Activated T-helper 17 cell treated with anti-CD3 and anti-CD28 coated beads, Interleukin-2, amount 50 U/mL, for 72 hours (primary cell): ENCODE results near the gene RAP2A. TPM values are rescaled to one million over a fixed set of nuclear protein-coding genes. Genes with fewer than 3 reads are reported as not detected.

ENCODE experiments used
- ATAC-seq: fragments of 150-1000 bp; cut with Tn5 transposase; replicated peaks from 2 replicates; pipeline ENCODE4 v1.10.0; 2021; ENCODE audit warnings: mild to moderate bottlenecking, moderate library complexity
- H3K27ac Mint-ChIP-seq: one replicate; pipeline ENCODE4 v1.8.0; 2022; ENCODE audit warnings: mixed read lengths
- H3K27me3 Mint-ChIP-seq: one replicate; pipeline ENCODE4 v1.8.0; 2022; ENCODE audit warnings: mixed read lengths
- H3K36me3 Mint-ChIP-seq: one replicate; pipeline ENCODE4 v1.8.0; 2022; ENCODE audit warnings: low read depth, mild to moderate bottlenecking, mixed read lengths
- H3K4me1 Mint-ChIP-seq: one replicate; pipeline ENCODE4 v1.8.0; 2022; ENCODE audit warnings: mixed read lengths
- H3K4me3 Mint-ChIP-seq: one replicate; pipeline ENCODE4 v1.8.0; 2022; ENCODE audit warnings: mild to moderate bottlenecking, mixed read lengths
- H3K9me3 Mint-ChIP-seq: one replicate; pipeline ENCODE4 v1.8.0; 2022; ENCODE audit warnings: mixed read lengths
- total RNA-seq, 2 donors: library from RNA; stranded (reverse); gene quantifications; one replicate each; pipeline ENCODE4 v1.2.3, GENCODE V29; 2022

Gene RAP2A
- total RNA-seq, 2 donors from 2014 or later = 15.5 to 23.6 TPM

DNA sequence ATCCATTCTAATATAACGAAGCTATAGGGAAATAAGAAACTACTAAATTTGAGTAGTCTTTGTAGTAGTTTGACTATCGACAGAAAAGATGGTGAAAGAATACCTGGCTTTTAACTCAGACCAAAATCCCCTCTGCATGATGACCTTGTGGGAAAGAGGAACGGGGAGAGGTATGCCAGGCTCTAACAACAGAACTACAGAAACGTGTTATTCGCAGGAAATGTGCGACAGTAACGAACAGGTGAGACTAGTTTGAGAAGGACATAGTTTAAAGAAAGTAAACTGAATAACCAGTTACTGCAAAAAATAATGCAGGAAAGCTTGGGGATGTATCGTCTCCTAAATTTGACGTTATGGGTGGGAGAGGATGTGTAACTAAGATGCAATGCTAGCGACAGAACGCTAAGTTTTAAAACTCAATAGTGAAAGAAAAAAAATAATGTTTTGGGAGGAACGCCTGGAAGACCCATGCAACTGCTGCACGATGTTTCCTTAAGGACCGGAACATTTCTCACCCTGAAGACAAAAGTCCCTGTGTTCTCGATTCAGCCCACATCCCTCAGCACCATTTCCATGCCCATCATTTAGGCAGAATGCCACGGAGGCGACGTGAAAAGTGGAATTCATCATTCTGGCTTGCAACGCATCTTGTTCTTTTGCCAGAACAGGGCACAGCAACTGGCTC, 1.6 kb upstream of the RAP2A start:
- ATAC-seq = no peak
- peaks cover 11% of the 10 kb centered on the region for H3K36me3 Mint-ChIP-seq
- H3K9me3 Mint-ChIP-seq = no peaks in the 10 kb centered on the region
- H3K27me3 Mint-ChIP-seq = peaks cover 10% of the 10 kb centered on the region
- H3K27ac Mint-ChIP-seq = peak overlapping the region; percentile 100
- peaks cover 18% of the 10 kb centered on the region for H3K4me1 Mint-ChIP-seq
- peak overlapping the region; percentile 93 for H3K4me3 Mint-ChIP-seq

- Mint-ChIP-seq H3K4me1 (peaks cover 18% of the 10 kb centered on the region), H3K4me3 (peak overlapping the region; percentile 93), H3K9me3 (no peaks in the 10 kb centered on the region), H3K27me3 (peaks cover 10% of the 10 kb centered on the region), H3K36me3 (peaks cover 11% of the 10 kb centered on the region), H3K27ac (peak overlapping the region; percentile 100)
- ATAC-seq = peak; percentile 85
Observed at GRCh38 chr13:97432917-97433726, 847 bp upstream of the RAP2A start.

- peak overlapping the region; percentile 92 for H3K4me3 Mint-ChIP-seq
- ATAC-seq = no peak
- no peaks in the 10 kb centered on the region for H3K9me3 Mint-ChIP-seq
- H3K36me3 Mint-ChIP-seq = peaks cover 11% of the 10 kb centered on the region
- peaks cover 4% of the 10 kb centered on the region for H3K27me3 Mint-ChIP-seq
- peak overlapping the region; percentile 88 for H3K27ac Mint-ChIP-seq
- H3K4me1 Mint-ChIP-seq = peaks cover 18% of the 10 kb centered on the region
Observed at GRCh38 chr13:97434397-97435201, 630 bp downstream of the RAP2A start.

- Mint-ChIP-seq H3K36me3 (peaks cover 11% of the 10 kb centered on the region), H3K27ac (peak overlapping the region; percentile 88)
Observed at GRCh38 chr13:97435323-97435722, 1.4 kb downstream of the RAP2A start.

GRCh38 chr13:97435794-97436193, 1.8 kb downstream of the RAP2A start:
- H3K27me3 Mint-ChIP-seq = no peaks in the 10 kb centered on the region
- H3K27ac Mint-ChIP-seq = peak overlapping the region; percentile 74
- H3K36me3 Mint-ChIP-seq = peaks cover 11% of the 10 kb centered on the region
- peak overlapping the region; percentile 92 for H3K4me3 Mint-ChIP-seq
- no peaks in the 10 kb centered on the region for H3K9me3 Mint-ChIP-seq
- H3K4me1 Mint-ChIP-seq = peaks cover 18% of the 10 kb centered on the region
- ATAC-seq = no peak

More at GRCh38 chr13:97435323-97435722, 1.4 kb downstream of the RAP2A start:
- H3K4me1 Mint-ChIP-seq = peaks cover 18% of the 10 kb centered on the region
- H3K9me3 Mint-ChIP-seq = no peaks in the 10 kb centered on the region
- ATAC-seq = no peak
- H3K27me3 Mint-ChIP-seq = no peaks in the 10 kb centered on the region
- H3K4me3 Mint-ChIP-seq = peak overlapping the region; percentile 92

DNA sequence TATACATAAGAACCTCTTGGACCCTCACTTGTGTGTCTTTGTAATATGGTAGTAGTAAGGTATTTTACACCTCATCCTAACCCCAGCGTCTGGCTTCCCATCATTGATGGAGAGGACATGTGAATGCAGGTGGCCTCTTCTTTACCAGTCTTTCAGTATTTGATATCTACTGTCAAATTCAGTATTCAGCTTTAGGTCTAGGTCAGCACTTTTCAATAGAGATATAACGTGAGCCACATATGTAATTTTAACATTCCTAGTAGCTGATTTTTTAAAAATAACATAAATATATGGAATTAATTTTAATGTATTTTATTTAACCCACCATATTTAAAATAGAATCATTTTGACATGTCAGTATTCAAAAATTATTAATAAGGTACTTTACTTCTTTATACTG, 2.9 kb downstream of the RAP2A start:
- ATAC-seq = no peak
- peaks cover 16% of the 10 kb centered on the region for H3K36me3 Mint-ChIP-seq
- H3K27ac Mint-ChIP-seq = no peak overlapping the region
- H3K27me3 Mint-ChIP-seq = no peaks in the 10 kb centered on the region
- H3K4me3 Mint-ChIP-seq = peak overlapping the region; percentile 92
- H3K4me1 Mint-ChIP-seq = peaks cover 18% of the 10 kb centered on the region
- H3K9me3 Mint-ChIP-seq = no peaks in the 10 kb centered on the region

GRCh38 chr13:97437729-97438128, 3.8 kb downstream of the RAP2A start:
- no peak for ATAC-seq
- no peaks in the 10 kb centered on the region for H3K9me3 Mint-ChIP-seq
- H3K4me3 Mint-ChIP-seq = no peak overlapping the region
- peaks cover 18% of the 10 kb centered on the region for H3K4me1 Mint-ChIP-seq
- H3K27ac Mint-ChIP-seq = no peak overlapping the region
- no peaks in the 10 kb centered on the region for H3K27me3 Mint-ChIP-seq
- peaks cover 20% of the 10 kb centered on the region for H3K36me3 Mint-ChIP-seq

DNA sequence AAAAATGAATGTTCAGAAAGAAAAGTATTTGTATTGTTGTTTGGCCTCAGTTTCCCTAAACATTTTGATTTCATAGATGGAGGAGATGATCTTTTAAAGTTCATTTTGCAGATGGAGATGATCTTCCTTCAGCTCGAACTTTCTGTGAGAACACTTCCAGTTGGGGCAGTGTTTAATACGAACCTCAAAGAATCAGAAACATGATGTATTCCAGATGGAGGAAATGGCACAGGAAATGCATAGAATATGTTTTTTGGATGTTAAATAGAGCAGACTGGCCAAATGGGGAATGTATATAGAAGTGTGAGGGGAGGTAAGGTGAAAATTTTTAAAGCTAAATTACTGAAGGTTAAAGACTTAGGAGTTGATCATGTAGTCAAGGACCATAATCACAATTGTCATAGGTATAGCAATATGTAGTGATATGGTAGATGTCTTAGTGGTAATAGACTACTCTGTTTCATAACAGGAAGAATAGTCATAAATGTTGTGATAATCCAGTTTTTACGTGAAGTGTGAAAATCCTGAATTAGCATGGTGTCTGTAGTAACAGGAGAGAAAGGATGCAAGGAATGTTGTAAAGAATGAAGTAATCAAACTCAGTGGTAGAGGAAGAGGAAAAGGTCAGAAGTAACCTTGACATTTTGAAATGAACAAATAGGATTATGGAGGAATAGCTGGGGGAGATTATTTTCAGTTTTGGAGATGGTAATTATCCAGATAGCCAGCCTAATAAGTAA, 5.1 kb downstream of the RAP2A start:
- Mint-ChIP-seq H3K27ac (no peak overlapping the region), H3K4me3 (no peak overlapping the region), H3K36me3 (peaks cover 10% of the 10 kb centered on the region), H3K4me1 (peaks cover 18% of the 10 kb centered on the region), H3K9me3 (no peaks in the 10 kb centered on the region), H3K27me3 (no peaks in the 10 kb centered on the region)
- no peak for ATAC-seq

GRCh38 chr13:97440598-97441170, 6.7 kb downstream of the RAP2A start:
- peaks cover 10% of the 10 kb centered on the region for H3K36me3 Mint-ChIP-seq
- H3K4me3 Mint-ChIP-seq = no peak overlapping the region
- no peaks in the 10 kb centered on the region for H3K27me3 Mint-ChIP-seq
- peaks cover 11% of the 10 kb centered on the region for H3K4me1 Mint-ChIP-seq
- H3K27ac Mint-ChIP-seq = no peak overlapping the region
- no peaks in the 10 kb centered on the region for H3K9me3 Mint-ChIP-seq
- ATAC-seq = no peak

DNA sequence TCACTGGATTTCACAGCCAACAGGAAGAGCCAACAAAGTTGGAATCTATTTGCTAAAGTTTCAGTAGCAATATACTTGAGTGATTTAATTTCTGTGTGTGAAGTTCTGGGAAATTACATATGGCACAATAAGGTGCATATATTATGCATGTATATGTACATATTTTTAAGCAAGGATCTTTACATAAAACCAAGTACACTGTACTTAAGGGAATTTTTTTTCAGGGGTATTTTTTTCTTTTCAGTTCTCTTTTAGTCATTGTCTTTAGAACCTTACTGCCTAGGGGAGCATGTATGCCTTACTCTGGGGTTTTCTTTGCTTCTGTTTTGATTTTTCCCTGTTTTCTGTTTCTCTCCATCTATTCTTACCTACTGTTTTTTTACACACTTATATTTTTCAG, 7.4 kb downstream of the RAP2A start:
- Mint-ChIP-seq H3K4me1 (peaks cover 4% of the 10 kb centered on the region), H3K36me3 (peaks cover 16% of the 10 kb centered on the region), H3K9me3 (no peaks in the 10 kb centered on the region), H3K27me3 (no peaks in the 10 kb centered on the region), H3K4me3 (no peak overlapping the region), H3K27ac (no peak overlapping the region)
- ATAC-seq = no peak

GRCh38 chr13:97445522-97446187, 11.7 kb downstream of the RAP2A start:
- Mint-ChIP-seq H3K4me1 (no peaks in the 10 kb centered on the region), H3K4me3 (no peak overlapping the region), H3K9me3 (no peaks in the 10 kb centered on the region), H3K27me3 (no peaks in the 10 kb centered on the region), H3K36me3 (peaks cover 19% of the 10 kb centered on the region), H3K27ac (no peak overlapping the region)
- ATAC-seq = no peak

DNA sequence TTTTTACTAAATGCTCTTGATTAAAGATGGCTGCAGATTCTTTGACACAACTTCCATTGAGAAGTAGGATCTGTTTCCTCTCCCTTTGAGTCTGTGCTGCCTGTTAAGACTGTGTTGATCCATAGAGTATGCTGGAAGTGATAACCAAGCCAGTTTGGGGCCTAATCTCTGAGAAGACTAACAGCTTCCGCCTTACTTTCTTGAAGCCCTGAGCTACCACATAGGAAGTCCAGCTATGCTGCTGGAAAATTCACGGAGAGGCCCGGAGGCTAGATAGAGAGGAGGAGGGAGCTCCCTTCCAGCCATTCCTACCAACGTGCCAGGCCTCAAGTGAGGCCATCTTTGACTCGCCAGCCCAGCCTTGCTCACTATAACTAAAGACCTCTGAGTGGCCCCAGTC, 12.5 kb downstream of the RAP2A start:
- H3K9me3 Mint-ChIP-seq = no peaks in the 10 kb centered on the region
- no peak overlapping the region for H3K4me3 Mint-ChIP-seq
- no peak overlapping the region for H3K27ac Mint-ChIP-seq
- no peak for ATAC-seq
- H3K27me3 Mint-ChIP-seq = no peaks in the 10 kb centered on the region
- H3K36me3 Mint-ChIP-seq = peaks cover 19% of the 10 kb centered on the region
- H3K4me1 Mint-ChIP-seq = no peaks in the 10 kb centered on the region

DNA sequence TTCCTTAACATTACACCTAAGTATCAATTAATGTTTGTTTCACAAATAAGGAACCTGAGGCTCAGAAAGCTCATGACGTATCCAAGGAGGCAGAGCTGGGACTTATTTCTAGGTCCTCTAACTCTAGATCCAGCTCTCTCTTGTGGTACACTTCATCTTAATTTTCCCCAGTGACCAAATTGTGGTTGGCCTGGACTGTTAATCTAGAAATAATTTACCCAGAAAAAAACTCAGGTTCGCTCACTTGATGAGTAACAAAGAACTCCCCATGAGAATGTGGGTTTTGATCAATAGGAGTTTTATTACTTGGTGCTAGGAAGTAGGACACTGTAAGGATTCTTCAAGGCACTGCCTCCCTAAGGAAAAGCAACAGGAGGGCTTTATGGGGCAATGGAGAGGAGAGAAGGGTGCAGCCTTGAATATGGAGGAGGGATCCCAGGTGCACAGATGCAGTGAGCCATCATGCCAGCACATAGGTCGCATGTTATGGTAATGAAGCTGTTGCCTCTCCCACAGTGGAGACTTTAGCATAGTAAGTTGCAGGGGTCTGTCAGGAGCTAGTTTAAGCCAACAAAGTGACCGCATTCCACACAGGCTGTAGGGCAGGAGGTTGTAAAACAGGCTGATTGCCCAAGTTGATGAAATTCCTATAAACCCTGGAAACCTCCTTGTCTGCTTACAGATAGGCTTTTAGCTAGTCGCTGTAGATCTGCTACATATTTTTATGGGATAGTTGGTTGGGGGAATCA, 14.7 kb downstream of the RAP2A start:
- Mint-ChIP-seq H3K9me3 (no peaks in the 10 kb centered on the region), H3K36me3 (peaks cover 16% of the 10 kb centered on the region), H3K4me1 (peaks cover 4% of the 10 kb centered on the region), H3K27ac (no peak overlapping the region), H3K4me3 (no peak overlapping the region), H3K27me3 (no peaks in the 10 kb centered on the region)
- no peak for ATAC-seq
